PC-9 (cell line): ENCODE results near the gene RNLS. TPM values are rescaled to one million over a fixed set of nuclear protein-coding genes. Genes with fewer than 3 reads are reported as not detected.

Source experiments
- BruUV-seq: library from RNA; stranded (reverse); fragments of 400-500 nt; replicated peaks from 2 replicates; lab custom pipeline; 2021; lab: Mats Ljungman, UMichigan
- CTCF ChIA-PET: fragments of 300-600 bp; sonication (Branson Sonifier 250); formaldehyde crosslinking; loops from one replicate; lab custom pipeline; 2022; ENCODE audit warnings: antibody characterized with exemption; lab: Charles Lee
- POLR2A ChIA-PET: fragments of 300-600 bp; sonication (Branson Sonifier 250); formaldehyde crosslinking; loops from one replicate; lab custom pipeline; 2022; ENCODE audit warnings: antibody characterized with exemption; ENCODE audit not compliant: unreplicated experiment; lab: Charles Lee
- DNase-seq, 2 experiments: peaks; one replicate each; pipeline versions ENCODE4 v3.0.0 to v3.0.0-alpha.2; 2015 to 2022; ENCODE audit warnings: mixed read lengths in 1 of 2
- H2AFZ ChIP-seq: fragments of 200-600 bp; sonication (generic); 2 replicates; pipeline ENCODE4 v1.8.1; 2017; ENCODE audit warnings: antibody characterized with exemption
- H3F3A ChIP-seq: fragments of 200-600 bp; sonication (generic); 2 replicates; pipeline ENCODE4 v1.8.1; 2017; ENCODE audit warnings: antibody characterized with exemption, mild to moderate bottlenecking, low read depth; ENCODE audit not compliant: insufficient read depth
- H3K27ac ChIP-seq: fragments of 200-600 bp; sonication (generic); 2 replicates; pipeline ENCODE4 v1.6.1; 2016; ENCODE audit warnings: mixed run types
- H3K27me3 ChIP-seq: fragments of 200-600 bp; sonication (generic); 2 replicates; pipeline ENCODE4 v1.6.1; 2016; ENCODE audit warnings: low read depth, mixed run types; ENCODE audit not compliant: insufficient read depth
- H3K36me3 ChIP-seq: fragments of 200-600 bp; sonication (generic); 2 replicates; pipeline ENCODE4 v1.6.1; 2016; ENCODE audit warnings: low read depth, mixed run types
- H3K4me1 ChIP-seq: fragments of 200-600 bp; sonication (generic); replicated peaks from 2 replicates; pipeline ENCODE4 v1.6.1; 2016; ENCODE audit warnings: mixed run types; ENCODE audit not compliant: insufficient read depth
- H3K4me2 ChIP-seq: fragments of 200-600 bp; sonication (generic); 2 replicates; pipeline ENCODE4 v1.6.1; 2017; ENCODE audit warnings: mixed run types
- H3K4me3 ChIP-seq: fragments of 200-600 bp; sonication (generic); 2 replicates; pipeline ENCODE4 v1.6.1; 2016; ENCODE audit warnings: mixed run types
- H3K79me2 ChIP-seq: fragments of 200-600 bp; sonication (generic); 2 replicates; pipeline ENCODE4 v1.6.1; 2017; ENCODE audit warnings: low read depth, mixed run types
- H3K9me2 ChIP-seq: fragments of 200-600 bp; sonication (generic); 2 replicates; pipeline ENCODE4 v1.8.1; 2017; ENCODE audit warnings: mild to moderate bottlenecking; ENCODE audit not compliant: insufficient read depth
- H3K9me3 ChIP-seq: fragments of 200-600 bp; sonication (generic); 2 replicates; pipeline ENCODE4 v1.8.1; 2016; ENCODE audit warnings: low read depth; ENCODE audit not compliant: insufficient read depth
- H4K20me1 ChIP-seq: fragments of 200-600 bp; sonication (generic); 2 replicates; pipeline ENCODE4 v1.8.1; 2017; ENCODE audit not compliant: insufficient read depth
- CTCF ChIP-seq: fragments of 200-600 bp; sonication (generic); conservative IDR thresholded peaks from 2 replicates; pipeline ENCODE4 v1.6.1; 2017; ENCODE audit warnings: mixed run types, antibody characterized with exemption, mild to moderate bottlenecking, moderate library complexity
- EZH2 ChIP-seq: fragments of 200-600 bp; sonication (generic); IDR thresholded peaks from 2 replicates; pipeline ENCODE4 v1.8.0; 2017; ENCODE audit warnings: antibody characterized with exemption, low read depth
- intact Hi-C: fragments of 100-400 bp; cut with micrococcal nuclease; formaldehyde crosslinking; loops from one replicate; pipeline ENCODE4 v1.10.0; 2022; ENCODE audit not compliant: unreplicated experiment
- total RNA-seq: library from RNA; stranded (reverse); gene quantifications from 2 replicates; pipeline ENCODE4 v1.2.3, GENCODE V29; 2021

Gene RNLS
- total RNA-seq, 1 experiment from 2014 or later: not detected

- Histone ChIP-seq H3K36me3 (no peaks in the 10 kb centered on the region), H3K4me2 (no peak overlapping the region), H3K79me2 (no peaks in the 10 kb centered on the region), H3K9me2 (no peaks in the 10 kb centered on the region), H3K27me3 (no peaks in the 10 kb centered on the region), H4K20me1 (no peaks in the 10 kb centered on the region), H3K4me1 (peaks cover 4% of the 10 kb centered on the region), H2AFZ (no peak overlapping the region), H3K4me3 (no peak overlapping the region), H3K27ac (no peak overlapping the region), H3F3A (0 out of 2 replicates have a peak, but pooled peaks cover 1% of the 10 kb centered on the region), H3K9me3 (peaks cover 5% of the 10 kb centered on the region; the same call in 1 of the 2 replicates)
- ChIA-PET POLR2A (no interaction called here), CTCF (interaction anchor here (0.6 kb wide), 1 partner anchor 695 kb away, joined by 3 read pairs; no protein-coding TSS in a partner anchor)
- intact Hi-C loops: no loop called here
- BruUV-seq: no TSS peak
- no peak for TF ChIP-seq EZH2
- DNase-seq: no peak
Observed at GRCh38 chr10:88557658-88558057, 25.5 kb downstream of the RNLS start.

- intact Hi-C loops: no loop called here
- POLR2A ChIA-PET: no interaction called here
- BruUV-seq: no TSS peak
Observed at GRCh38 chr10:88557256-88557655, 25.9 kb downstream of the RNLS start.

GRCh38 chr10:88555190-88555908 lies 27.8 kb downstream of the RNLS start:
- Histone ChIP-seq H3K9me2 (no peaks in the 10 kb centered on the region), H3K79me2 (no peaks in the 10 kb centered on the region), H3K4me1 (peaks cover 6% of the 10 kb centered on the region), H3K27ac (no peak overlapping the region), H4K20me1 (no peaks in the 10 kb centered on the region), H3F3A (0 out of 2 replicates have a peak, but pooled peaks cover 3% of the 10 kb centered on the region), H2AFZ (no peak overlapping the region), H3K27me3 (no peaks in the 10 kb centered on the region), H3K9me3 (peaks cover 5% of the 10 kb centered on the region; the same call in 1 of the 2 replicates), H3K4me3 (no peak overlapping the region), H3K36me3 (no peaks in the 10 kb centered on the region), H3K4me2 (no peak overlapping the region)
- intact Hi-C loops: no loop called here
- DNase-seq: no peak
- ChIA-PET POLR2A (no interaction called here), CTCF (no interaction called here)
- no peak for TF ChIP-seq EZH2
- no peak for TF ChIP-seq CTCF
- BruUV-seq: no TSS peak

More at GRCh38 chr10:88557256-88557655, 25.9 kb downstream of the RNLS start:
- H3K79me2 ChIP-seq: no peaks in the 10 kb centered on the region
- CTCF ChIA-PET: interaction anchor here (0.6 kb wide), 1 partner anchor 694 kb away, joined by 3 read pairs; no protein-coding TSS in a partner anchor
- peaks cover 5% of the 10 kb centered on the region; the same call in 1 of the 2 replicates for H3K9me3 ChIP-seq
- no peak overlapping the region for H3K27ac ChIP-seq
- H4K20me1 ChIP-seq: no peaks in the 10 kb centered on the region
- no peak for TF ChIP-seq CTCF
- TF ChIP-seq EZH2: no peak
- no peak overlapping the region for H3K4me3 ChIP-seq
- 0 out of 2 replicates have a peak, but pooled peaks cover 3% of the 10 kb centered on the region for H3F3A ChIP-seq
- no peaks in the 10 kb centered on the region for H3K27me3 ChIP-seq
- H3K36me3 ChIP-seq: no peaks in the 10 kb centered on the region
- H3K4me2 ChIP-seq: no peak overlapping the region
- peaks cover 6% of the 10 kb centered on the region for H3K4me1 ChIP-seq
- no peak overlapping the region for H2AFZ ChIP-seq
- H3K9me2 ChIP-seq: no peaks in the 10 kb centered on the region
- no peak for DNase-seq
